WTC11 (cell line): Measurements from ENCODE around the gene FGF18. TPM values are rescaled to one million over a fixed set of nuclear protein-coding genes. Genes with fewer than 3 reads are reported as not detected.

Experiments used
- ATAC-seq: fragments of 200-7000 bp; cut with Tn5 transposase; 2 replicates; pipeline ENCODE4 v1.10.0; 2021; ENCODE audit warnings: mild to moderate bottlenecking, moderate library complexity
- CTCF ChIA-PET: fragments of 300-600 bp; sonication (Branson Sonifier 250); formaldehyde crosslinking; loops from one replicate; lab custom pipeline; 2021; ENCODE audit warnings: antibody characterized with exemption; lab: Charles Lee
- POLR2A ChIA-PET: fragments of 350-600 bp; sonication (Branson Sonifier 250); formaldehyde crosslinking; loops from one replicate; lab custom pipeline; 2021; ENCODE audit warnings: antibody characterized with exemption; lab: Charles Lee
- DNase-seq: peaks from one replicate; pipeline ENCODE4 v3.0.0; 2021; ENCODE audit warnings: low spot score
- H3K27ac Mint-ChIP-seq: 2 replicates; pipeline ENCODE4 v1.8.0; 2021; ENCODE audit warnings: mixed read lengths
- H3K27me3 Mint-ChIP-seq: 2 replicates; pipeline ENCODE4 v1.8.0; 2021; ENCODE audit warnings: low read depth, mild to moderate bottlenecking, moderate library complexity, mixed read lengths
- H3K36me3 Mint-ChIP-seq: 2 replicates; pipeline ENCODE4 v1.8.0; 2021; ENCODE audit warnings: mixed read lengths
- H3K4me1 Mint-ChIP-seq: 2 replicates; pipeline ENCODE4 v1.8.0; 2022; ENCODE audit warnings: mixed read lengths
- H3K4me3 Mint-ChIP-seq: 2 replicates; pipeline ENCODE4 v1.8.0; 2021; ENCODE audit warnings: mild to moderate bottlenecking, moderate library complexity, mixed read lengths
- H3K9me3 Mint-ChIP-seq: 2 replicates; pipeline ENCODE4 v1.8.0; 2021; ENCODE audit warnings: mixed read lengths
- ARID4B ChIP-seq: sonication (generic); formaldehyde crosslinking; IDR thresholded peaks from 2 replicates; pipeline ENCODE4 v1.8.0; 2023; ENCODE audit warnings: missing genetic modification reagents, mild to moderate bottlenecking, borderline replicate concordance
- ETV6 ChIP-seq: sonication (generic); formaldehyde crosslinking; IDR thresholded peaks from 2 replicates; pipeline ENCODE4 v1.8.1; 2022; ENCODE audit warnings: mild to moderate bottlenecking, missing genetic modification reagents
- FOXP1 ChIP-seq: sonication (generic); formaldehyde crosslinking; IDR thresholded peaks from 2 replicates; pipeline ENCODE4 v1.8.0; 2022; ENCODE audit warnings: missing genetic modification reagents, mild to moderate bottlenecking, moderate library complexity, borderline replicate concordance
- GTF2I ChIP-seq: fragments of 250-450 bp; sonication (Bioruptor Pico); conservative IDR thresholded peaks from 2 replicates; pipeline ENCODE4 v1.4.0; 2021; ENCODE audit warnings: mild to moderate bottlenecking
- NFATC4 ChIP-seq: fragments of 250-450 bp; sonication (Bioruptor Pico); IDR thresholded peaks from 2 replicates; pipeline ENCODE4 v1.9.0; 2021; ENCODE audit warnings: mild to moderate bottlenecking
- PRDM15 ChIP-seq: sonication (generic); formaldehyde crosslinking; IDR thresholded peaks from 2 replicates; pipeline ENCODE4 v1.8.0; 2022; ENCODE audit warnings: missing genetic modification reagents
- PREB ChIP-seq: sonication (generic); formaldehyde crosslinking; IDR thresholded peaks from 2 replicates; pipeline ENCODE4 v1.8.1; 2022; ENCODE audit warnings: mild to moderate bottlenecking, missing genetic modification reagents, moderate library complexity, borderline replicate concordance
- TEAD1 ChIP-seq: sonication (generic); formaldehyde crosslinking; IDR thresholded peaks from 2 replicates; pipeline ENCODE4 v1.8.0; 2022; ENCODE audit warnings: mild to moderate bottlenecking, missing genetic modification reagents
- ZNF532 ChIP-seq: fragments of 250-450 bp; sonication (Bioruptor Pico); IDR thresholded peaks from 2 replicates; pipeline ENCODE4 v1.9.0; 2021; ENCODE audit warnings: mild to moderate bottlenecking, borderline replicate concordance
- total RNA-seq: library from RNA; stranded (reverse); gene quantifications from 3 replicates; pipeline ENCODE4 v1.2.3, GENCODE V29; 2021
- TF ChIP-seq, protein P1 (sequence below): sonication (generic); formaldehyde crosslinking; IDR thresholded peaks from 2 replicates; pipeline ENCODE4 v1.8.0; 2023; ENCODE audit warnings: missing genetic modification reagents
- TF ChIP-seq, protein P2 (sequence below): fragments of 250-450 bp; sonication (Bioruptor Pico); conservative IDR thresholded peaks from 2 replicates; pipeline ENCODE4 v1.9.0; 2021; ENCODE audit warnings: mild to moderate bottlenecking
- TF ChIP-seq, protein P3 (sequence below): sonication (generic); formaldehyde crosslinking; conservative IDR thresholded peaks from 2 replicates; pipeline ENCODE4 v1.8.1; 2022; ENCODE audit warnings: mild to moderate bottlenecking, missing genetic modification reagents

The FGF18 gene
- total RNA-seq, 1 experiment from 2014 or later, result 0.72 TPM

DNA sequence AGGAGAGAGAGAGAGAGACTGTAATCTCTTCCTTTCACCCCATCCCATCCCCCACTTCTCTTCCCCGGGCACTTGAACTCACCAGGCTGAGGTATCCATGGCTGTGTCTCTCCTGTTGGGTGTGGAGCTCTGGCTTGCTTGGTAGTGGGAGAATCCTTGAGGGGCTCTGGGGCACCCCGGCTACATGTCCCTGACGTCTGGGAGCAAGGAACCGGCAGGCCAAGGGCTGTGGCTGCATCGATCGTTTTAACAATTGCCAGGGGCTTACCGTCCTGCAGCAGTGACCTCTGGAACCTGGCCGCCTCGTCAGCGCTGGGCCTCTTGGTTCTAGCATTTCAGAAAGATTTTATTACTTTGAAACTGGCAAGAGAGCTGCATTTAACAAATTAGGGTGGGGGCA, 30.0 kb downstream of the FGF18 start (continued):
- no peak for TF ChIP-seq ARID4B (CRISPR knock-in tag)

DNA sequence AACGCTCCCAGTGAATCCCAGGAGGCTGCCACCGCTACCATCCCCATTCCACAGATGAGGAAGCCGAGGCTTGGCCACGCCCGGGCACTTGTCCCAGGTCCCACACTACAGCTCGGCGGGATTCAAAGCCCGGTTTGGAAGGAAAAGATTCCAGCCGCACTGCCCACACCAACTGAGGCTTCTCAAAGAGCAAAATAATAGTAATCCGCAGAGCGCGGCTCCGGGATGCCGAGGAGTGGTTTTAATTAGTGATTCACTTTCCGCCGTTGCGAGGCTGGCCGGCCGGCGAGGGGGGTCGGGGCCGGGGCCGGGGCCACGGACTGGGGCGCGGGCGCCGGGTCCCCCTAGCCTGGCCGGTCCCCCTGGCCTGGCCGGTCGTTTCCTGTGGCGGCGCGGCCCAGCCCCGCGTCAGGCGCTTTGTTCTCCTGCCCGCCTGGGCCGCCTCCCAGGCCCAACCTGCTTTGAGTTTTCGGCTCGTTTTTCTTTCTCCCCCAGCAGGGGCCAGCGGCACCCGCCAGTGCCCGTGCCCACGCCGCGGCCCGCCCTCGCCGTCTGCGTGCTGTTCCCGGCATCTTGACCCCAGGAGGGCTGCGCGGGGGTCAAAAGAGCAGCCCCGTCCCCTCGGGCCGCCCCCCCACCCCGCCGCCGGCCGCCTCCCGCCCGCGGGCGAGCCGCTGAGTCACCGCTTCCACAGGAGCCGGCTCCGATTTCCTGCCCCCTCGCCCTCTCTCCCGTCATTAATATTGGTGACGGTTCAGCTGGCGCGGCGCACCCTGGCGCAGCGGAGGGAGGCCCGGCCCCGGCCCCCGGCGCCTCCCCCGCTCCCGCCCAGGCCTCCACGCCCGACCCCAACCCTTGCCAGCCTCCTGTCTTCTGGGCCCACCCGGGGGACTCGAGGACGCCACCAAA, 31.2 kb downstream of the FGF18 start:
- H3K4me1 Mint-ChIP-seq, result peaks cover 52% of the 10 kb centered on the region
- peak overlapping the region; percentile 59 for H3K4me3 Mint-ChIP-seq
- peaks cover 21% of the 10 kb centered on the region for H3K27me3 Mint-ChIP-seq
- ChIA-PET POLR2A (interaction anchor here (0.7 kb wide), 1 partner anchor 11 kb away, joined by 4 read pairs; no protein-coding TSS in a partner anchor), CTCF (interaction anchor here (0.9 to 3.9 kb wide), 3 partner anchors 14 to 35 kb away, joined by 3 to 25 read pairs (median 3); partner anchors contain the start of gene FGF18)
- ATAC-seq (peak; percentile 54), DNase-seq (peak; percentile 61)
- no peaks in the 10 kb centered on the region for H3K9me3 Mint-ChIP-seq
- no peak for TF ChIP-seq FOXP1 (CRISPR knock-in tag)
- TF ChIP-seq GTF2I (CRISPR knock-in tag), result 0 out of 2 replicates have a peak, but pooled peaks have one; percentile 55
- TF ChIP-seq PRDM15, result peak; percentile 76
- TF ChIP-seq, protein P1, sequence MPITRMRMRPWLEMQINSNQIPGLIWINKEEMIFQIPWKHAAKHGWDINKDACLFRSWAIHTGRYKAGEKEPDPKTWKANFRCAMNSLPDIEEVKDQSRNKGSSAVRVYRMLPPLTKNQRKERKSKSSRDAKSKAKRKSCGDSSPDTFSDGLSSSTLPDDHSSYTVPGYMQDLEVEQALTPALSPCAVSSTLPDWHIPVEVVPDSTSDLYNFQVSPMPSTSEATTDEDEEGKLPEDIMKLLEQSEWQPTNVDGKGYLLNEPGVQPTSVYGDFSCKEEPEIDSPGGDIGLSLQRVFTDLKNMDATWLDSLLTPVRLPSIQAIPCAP (CRISPR knock-in tag), result no peak
- H3K36me3 Mint-ChIP-seq, result no peaks in the 10 kb centered on the region
- H3K27ac Mint-ChIP-seq, result no peak overlapping the region

- no peaks in the 10 kb centered on the region for H3K36me3 Mint-ChIP-seq
- no peak overlapping the region for H3K27ac Mint-ChIP-seq
- peak overlapping the region; percentile 59 for H3K4me3 Mint-ChIP-seq
- ChIA-PET CTCF (interaction anchor here (0.9 to 3.9 kb wide), 4 partner anchors 14 to 34 kb away, joined by 3 to 29 read pairs (median 14); partner anchors contain the start of gene FGF18), POLR2A (no interaction called here)
- DNase-seq (no peak), ATAC-seq (no peak; the same call in 1 of the 2 replicates)
- H3K27me3 Mint-ChIP-seq, result peaks cover 21% of the 10 kb centered on the region
- peaks cover 59% of the 10 kb centered on the region for H3K4me1 Mint-ChIP-seq
- no peaks in the 10 kb centered on the region for H3K9me3 Mint-ChIP-seq
- no peak for TF ChIP-seq ETV6 (CRISPR knock-in tag)
- TF ChIP-seq PREB, result no peak
- TF ChIP-seq NFATC4, result no peak
- TF ChIP-seq, protein P2, sequence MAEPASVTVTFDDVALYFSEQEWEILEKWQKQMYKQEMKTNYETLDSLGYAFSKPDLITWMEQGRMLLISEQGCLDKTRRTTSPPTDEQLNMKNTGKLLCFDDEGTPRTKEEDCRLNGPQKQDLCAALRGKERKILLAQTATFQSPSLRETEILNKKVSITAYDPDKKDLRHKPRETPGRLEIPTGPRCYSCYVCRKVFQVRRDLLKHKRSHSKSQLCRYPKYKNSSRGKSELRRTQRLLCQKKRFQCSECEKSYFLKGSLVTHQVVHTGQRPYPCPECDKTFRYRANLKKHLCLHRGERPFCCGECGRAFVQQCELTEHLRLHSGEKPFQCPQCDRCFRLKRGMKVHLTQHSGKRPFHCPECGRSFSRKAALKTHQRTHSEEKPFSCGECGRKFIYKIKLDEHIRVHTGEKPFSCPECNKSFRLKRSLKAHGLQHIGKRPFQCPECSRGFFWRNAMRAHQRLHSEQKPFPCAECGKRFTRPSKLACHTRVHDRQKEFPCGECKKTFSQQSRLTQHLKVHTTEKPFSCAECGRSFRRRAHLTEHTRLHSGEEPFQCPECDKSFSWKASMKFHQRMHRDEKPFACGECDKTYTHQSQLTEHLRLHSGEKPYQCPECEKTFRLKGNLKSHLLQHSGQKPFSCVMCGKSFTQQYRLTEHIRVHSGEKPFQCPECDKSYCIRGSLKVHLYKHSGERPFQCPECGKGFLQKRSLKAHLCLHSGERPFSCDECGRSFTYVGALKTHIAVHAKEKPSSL, result no peak
- no peak for TF ChIP-seq TEAD1 (CRISPR knock-in tag)
- no peak for TF ChIP-seq ZNF532
- TF ChIP-seq, protein P3, sequence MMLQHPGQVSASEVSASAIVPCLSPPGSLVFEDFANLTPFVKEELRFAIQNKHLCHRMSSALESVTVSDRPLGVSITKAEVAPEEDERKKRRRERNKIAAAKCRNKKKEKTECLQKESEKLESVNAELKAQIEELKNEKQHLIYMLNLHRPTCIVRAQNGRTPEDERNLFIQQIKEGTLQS (CRISPR knock-in tag), result no peak
These were observed 32.0 kb downstream of the FGF18 start for GRCh38 chr5:171451421-171451820.
